HG02981 (cell line): ENCODE data around the gene TACC3.

Source experiments
- ATAC-seq: cut with Tn5 transposase; IDR thresholded peaks from one replicate; pipeline ENCODE4 v1.9.1; 2021; ENCODE audit warnings: mild to moderate bottlenecking, moderate library complexity; ENCODE audit not compliant: unreplicated experiment

TACC3 gene

GRCh38 chr4:1788254-1788973 is 67.1 kb downstream of the TACC3 start:
- no peak for ATAC-seq

DNA sequence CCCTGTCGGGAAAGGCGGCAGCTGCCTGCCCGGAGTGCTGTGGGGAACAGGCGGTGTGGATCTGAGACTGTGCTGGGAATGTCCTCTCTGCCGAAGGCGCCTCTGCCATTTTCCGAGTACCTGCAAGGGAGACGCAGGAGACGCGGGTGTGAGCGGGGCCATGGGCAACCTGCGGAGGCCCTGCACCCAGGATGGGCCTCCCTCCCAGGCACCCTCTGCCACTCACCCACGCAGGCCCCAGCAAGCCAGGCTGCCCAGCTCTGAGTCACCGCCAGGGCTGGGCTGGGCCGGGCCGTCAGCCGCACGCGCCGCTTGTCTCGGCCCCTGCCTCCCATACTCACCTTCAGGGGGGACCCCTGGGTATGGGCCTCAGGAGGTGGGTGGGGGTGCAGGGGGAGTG is 68.2 kb downstream of the TACC3 start:
- no peak for ATAC-seq

- no peak for ATAC-seq
Measured at GRCh38 chr4:1790005-1790404, 68.7 kb downstream of the TACC3 start.

- ATAC-seq = no peak
Measured at GRCh38 chr4:1792158-1792831, 71.0 kb downstream of the TACC3 start.

DNA sequence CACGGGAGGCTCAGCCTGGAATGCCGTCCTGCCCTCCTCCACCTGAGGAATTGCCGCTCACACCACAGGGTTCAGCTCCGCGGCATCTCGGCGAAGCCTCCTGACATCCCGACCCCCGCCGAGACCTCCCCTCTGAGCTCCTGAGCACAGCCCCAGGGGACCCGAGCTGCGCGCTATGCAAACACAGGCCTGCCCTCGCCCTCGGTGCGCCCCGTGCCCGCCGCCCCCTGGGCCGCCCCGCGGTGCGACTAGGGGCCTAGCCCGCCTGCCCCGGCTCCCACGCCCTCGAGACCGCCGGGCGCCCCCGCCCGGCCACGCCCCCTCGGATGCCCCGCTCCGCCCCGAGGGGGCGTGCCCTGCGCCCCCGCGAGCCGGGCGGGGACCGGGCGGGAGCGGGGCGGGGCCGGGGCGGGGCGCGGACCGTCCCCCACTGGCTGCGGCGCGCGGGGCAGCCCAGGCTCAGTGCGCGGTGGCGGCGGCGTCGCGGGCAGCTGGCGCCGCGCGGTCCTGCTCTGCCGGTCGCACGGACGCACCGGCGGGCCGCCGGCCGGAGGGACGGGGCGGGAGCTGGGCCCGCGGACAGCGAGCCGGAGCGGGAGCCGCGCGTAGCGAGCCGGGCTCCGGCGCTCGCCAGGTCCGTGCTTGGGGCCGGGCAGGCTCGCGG is 71.6 kb downstream of the TACC3 start, which contains the start of gene FGFR3:
Gene FGFR3, plus strand, starts transcription at position 462 of the 664 bp plus-strand sequence. CDS start 642 bp downstream, outside the sequence.
- ATAC-seq = peak; percentile 52

GRCh38 chr4:1793496-1793840 is 72.1 kb downstream of the TACC3 start:
- no peak for ATAC-seq

DNA sequence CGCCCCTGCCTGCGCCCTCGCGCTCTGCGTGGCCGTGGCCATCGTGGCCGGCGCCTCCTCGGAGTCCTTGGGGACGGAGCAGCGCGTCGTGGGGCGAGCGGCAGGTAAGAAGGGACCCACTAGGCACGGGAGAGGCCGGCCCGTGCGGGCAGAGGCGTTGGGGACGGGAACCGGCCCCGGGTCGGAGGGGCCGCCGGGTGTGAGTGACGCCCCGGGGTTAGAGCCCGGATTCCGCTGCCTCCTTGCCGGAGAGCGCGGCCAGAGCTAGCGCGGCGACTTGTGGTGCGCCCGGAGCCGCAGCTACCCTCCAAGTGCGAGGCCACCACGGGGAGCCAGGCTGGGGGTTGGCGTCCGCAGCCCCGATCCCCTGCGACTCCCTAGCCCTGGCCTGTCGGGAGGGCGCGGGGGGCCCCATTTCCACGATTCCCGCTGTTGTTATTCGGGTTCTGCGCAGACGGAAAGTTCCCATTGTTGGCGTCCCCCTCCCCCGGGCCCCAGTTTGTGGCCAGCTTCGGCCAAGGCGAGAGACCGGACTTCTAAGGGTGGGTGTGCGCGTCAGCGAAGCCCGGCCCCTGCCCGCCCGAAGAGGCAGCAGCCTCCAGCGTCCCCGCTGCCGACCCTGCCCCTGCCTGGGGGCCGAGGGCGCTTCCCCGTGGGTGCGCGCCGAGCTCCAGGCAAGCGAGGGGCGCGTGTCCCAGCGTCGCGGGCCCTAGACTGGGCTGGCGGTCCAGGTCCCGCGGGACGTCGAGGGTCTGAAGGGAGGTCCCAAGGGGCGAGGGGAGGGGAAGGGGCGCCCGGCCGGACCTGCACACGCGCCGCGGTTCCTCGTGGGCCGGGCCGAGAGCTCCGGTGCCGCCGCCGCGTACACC is 72.9 kb downstream of the TACC3 start:
- no peak for ATAC-seq
